M059J (cell line): Measurements from ENCODE around the gene GP9. TPM values are rescaled to one million over a fixed set of nuclear protein-coding genes. Genes with fewer than 3 reads are reported as not detected.

Experiments used
- DNase-seq: peaks from one replicate; pipeline ENCODE4 v3.0.0-alpha.2; 2012; ENCODE audit warnings: low read depth
- total RNA-seq: library from RNA; depleted of rRNA; stranded (reverse); fragments of >200 nt; shearing (Covaris generic); gene quantifications from 2 replicates; pipeline ENCODE4 v1.2.3, GENCODE V29; 2014; rRNA removed

The GP9 gene
- not detected in 2 replicates for total RNA-seq

DNA sequence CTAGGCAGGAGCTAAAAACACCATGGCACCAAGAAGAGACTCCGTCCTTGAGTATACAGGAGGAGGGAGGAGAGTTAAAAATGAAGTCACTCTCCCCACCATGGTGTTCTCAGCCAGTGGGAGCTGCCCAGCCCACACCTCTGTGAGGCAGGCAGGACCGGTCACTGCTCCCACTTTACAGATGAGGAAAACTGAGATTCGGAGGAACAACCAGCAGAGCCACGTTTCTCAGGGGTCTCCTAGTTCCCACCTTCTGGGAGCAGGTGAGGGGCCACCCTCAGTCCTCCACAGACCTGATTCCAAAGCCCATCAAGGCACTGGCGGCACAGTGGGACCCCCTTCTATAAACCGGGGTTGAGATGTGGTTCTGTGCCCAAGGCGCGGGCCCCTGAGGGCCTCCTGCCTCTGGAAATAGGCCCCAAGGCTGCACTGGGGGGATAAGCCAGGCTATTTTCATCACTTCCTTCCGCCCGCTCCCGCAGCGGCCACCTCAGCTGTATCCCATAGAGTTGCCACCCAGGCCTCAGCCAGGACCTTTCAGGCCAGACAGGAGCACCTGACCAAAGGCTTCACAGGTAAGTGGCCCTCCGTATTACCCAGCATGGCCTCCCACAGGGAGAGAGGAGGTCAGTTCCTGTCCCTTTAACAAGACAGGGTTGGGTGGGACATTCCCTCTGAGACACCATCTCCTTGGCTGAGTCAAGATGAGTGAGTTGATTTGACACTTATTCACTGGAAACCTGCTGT lies at the start of gene GP9:
GP9 (plus strand) TSS at position 504 of the 747 bp plus-strand sequence. CDS start 961 bp downstream, outside the sequence.
- no peak for DNase-seq

DNA sequence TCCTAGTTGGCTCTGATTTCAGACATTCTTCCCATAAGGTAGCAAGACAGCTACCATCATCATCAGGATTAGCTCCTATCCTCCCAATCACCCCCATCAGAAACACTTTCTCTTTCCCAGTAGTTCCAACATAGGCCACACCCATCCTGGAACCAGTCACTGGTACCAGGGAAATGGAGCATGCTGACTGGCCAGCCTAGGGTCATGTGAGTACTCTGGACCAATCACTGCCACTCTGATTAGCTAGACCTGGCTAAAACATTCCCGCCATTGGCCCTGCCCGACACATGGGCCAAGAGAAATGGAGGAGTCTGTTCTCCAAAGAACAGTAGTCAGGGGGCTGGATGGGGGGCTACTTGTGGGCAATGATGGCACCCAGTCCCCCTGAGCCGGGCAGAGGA lies 47.1 kb upstream of the GP9 start:
- DNase-seq: peak; percentile 51

DNA sequence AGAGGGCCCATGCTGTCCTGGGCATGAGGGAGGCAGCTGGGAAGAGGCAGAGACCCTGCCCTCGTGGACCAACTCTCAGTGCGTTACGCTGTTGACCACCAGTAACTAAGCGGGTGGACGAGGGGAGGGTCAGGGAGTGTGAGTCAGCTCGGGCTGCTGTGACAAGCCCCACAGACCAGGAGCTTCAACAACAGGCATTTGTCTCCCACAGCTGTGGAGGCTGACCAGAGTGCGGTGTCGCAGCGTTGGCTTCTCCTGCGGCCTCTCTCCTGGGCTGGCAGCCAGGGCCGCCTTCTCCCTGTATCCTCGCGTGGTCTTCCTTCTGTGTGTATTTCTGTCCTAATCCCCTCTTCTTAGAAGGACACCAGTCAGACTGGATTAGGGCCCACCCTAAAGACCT lies 46.4 kb upstream of the GP9 start:
- peak; percentile 14 for DNase-seq

GRCh38 chr3:129014793-129015345 lies 45.7 kb upstream of the GP9 start:
- DNase-seq: no peak

DNA sequence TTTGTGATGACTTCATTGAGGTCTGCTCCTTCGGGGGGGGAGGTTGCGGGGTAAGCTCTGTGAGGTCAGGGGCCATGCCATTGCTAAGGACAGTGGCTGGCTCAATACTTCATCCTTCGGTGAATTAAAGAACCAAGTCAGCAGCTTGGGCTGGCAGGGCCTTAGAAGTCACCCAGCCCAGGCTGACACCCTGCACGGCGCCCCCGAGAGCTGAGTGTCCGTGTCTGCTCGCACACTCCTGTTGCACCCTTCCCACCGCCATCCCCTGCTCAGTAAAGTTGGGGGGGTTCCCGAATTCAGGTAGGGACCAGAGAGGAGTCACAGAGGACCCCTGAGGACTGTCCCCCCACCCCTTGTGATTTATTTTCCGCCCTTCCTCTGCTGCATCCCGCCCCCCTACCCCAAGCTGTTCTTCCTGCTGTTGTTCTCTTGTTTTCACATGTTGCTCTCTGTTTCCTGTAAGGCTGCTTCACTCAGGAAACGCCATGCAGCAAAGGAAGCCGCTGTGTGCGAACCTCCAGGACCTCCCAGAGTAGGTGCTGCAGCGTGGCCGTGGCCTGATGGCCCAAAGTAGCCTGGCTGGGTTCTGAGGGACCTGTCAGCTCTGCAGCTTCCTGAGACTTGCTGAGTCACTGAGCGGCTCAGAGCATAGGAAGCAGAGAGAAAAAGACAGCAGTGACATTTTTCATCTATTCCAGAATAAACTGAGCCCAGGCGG lies 45.0 kb upstream of the GP9 start:
- DNase-seq: peak; percentile 25

DNA sequence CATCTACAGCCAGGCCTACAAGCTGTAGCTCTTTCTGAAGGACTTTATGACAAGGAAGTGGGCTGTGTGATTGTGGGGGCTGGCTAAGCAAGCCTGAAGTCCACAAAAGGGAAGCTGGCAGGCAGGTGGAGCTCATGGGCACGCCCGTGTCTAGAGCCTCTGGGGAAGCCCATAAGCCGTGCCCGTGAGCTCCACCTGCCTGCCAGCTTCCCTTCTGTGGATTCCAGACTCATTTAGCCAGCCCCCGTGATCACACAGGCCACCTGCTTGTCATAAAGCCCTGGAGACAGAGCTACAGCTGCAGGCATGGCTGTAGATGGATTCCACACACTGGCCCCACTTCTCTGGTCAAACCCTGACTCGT lies 44.2 kb upstream of the GP9 start:
- peak; percentile 33 for DNase-seq

- DNase-seq: no peak
Observed at GRCh38 chr3:129016720-129017483, 43.7 kb upstream of the GP9 start.

DNA sequence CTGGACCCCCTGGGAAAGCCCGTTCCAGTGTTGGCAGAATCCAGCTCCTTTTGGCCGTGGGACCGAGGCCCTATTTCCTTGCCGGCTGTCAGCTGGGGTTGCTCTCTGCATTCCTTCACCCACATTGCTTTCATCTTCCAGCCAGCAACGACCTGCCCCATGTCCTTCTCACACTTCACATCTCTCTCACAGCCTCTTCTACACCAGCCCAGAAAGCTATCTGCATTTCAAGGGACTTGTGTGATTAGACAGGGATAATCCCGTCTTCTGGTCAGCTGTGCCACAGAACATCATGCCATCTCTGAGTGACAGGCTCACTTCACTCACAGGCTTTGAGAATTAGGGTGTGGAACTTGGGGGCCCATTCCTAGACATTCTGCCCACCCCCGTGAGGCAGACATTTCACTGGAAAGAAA lies 43.1 kb upstream of the GP9 start:
- DNase-seq: no peak

GRCh38 chr3:129018271-129018670 lies 42.3 kb upstream of the GP9 start:
- DNase-seq: no peak

DNA sequence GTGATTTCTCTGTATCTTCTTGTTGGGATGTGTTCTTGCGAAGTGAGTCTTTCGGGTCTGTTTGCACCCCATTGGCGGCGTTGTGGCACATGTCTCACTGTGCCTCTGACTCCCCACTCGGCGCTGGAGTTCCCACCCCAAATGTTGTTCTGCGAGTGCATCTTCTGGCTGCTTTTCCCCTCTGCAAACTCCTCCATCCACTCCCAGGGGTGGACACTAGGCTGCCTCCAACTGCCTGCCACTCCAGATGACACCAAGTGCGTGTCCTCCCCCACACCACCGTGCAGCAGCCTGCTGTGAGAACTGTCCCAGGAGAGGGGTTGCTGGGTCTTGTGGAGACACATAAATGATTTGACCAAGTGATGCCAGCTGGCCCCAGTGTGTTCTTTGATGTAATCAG lies 41.8 kb upstream of the GP9 start:
- DNase-seq: no peak

DNA sequence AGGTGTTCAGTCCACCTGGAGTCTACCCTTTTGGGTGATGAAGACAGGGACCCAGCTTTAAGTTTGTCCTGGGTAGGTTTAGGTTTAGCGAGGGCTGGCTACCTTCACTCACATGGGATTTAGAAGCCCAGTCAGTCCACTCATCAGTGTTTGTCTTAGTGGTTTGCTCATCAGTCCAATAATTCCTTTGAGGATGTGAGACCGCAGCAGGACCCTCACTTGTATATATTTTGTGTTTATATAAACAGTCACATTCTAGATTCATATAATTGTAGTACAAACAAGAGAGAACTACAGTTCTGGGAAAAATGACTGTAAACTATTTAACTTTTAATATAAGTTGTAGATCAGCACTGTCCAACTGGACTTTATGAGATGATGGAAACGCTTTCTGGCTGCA lies 41.3 kb upstream of the GP9 start:
- DNase-seq: no peak

DNA sequence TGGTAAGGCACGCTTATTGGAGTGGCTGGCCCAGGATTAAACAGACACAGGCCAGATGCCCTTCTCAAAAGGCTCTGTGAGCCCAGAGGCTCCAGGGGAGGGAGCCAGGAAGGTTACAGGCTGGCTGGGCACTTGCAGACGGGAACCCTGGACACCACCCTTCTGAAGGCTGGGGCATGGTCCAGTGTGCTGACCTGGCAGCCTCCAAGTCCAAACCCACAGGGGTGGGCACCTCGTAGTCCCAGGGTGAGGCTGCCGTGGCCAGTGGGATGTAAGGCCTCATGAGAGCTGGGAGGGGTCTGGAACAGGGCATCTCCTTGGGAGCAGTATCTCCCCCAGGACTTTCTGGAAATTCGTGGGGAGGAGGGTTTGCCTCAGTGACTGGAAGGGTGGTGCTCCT lies 39.9 kb upstream of the GP9 start:
- DNase-seq: no peak

GRCh38 chr3:129021140-129021551 lies 39.4 kb upstream of the GP9 start:
- peak; percentile 67 for DNase-seq

DNA sequence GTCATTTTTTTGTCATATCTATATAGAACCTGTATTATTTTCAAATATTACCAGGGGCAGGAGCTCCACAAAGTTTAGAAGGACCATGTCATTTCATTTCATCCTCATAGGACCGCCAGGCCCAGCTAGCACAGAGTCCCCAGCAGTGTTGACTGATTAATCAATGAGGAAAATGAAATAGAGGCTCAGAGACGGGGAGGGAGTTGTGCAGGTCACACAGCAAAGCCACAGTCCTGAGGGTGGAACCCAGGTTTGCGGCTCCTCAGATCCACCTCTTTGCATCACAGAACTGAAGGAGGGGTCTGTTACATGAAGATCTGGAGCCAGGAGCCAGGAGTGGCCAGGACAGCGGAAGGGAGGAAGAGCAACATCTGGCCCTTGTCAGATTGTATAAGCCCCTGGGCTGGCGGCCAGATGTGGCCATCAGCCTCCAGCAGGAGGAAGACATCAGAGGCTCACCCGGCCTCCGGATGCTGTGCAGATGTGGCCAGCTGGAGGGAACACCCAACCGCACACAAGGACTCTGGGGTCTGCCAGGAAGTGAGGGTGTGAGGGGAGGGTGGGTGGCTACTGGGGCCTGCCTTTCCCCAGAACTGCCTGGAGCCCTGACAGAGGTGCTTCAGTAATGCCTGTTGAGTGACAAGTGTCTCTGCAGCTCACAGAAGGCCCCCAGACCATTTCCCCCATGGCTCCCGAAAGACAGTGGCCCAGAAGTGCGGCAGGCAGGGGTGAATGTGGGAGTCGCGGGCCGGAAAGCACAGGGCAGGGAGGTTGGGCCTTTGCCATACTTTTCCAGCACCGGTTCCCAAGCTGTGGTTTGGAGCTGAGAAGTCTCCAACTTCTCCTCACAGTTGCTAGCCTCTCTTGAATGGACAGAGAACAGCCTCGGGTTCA lies 38.2 kb upstream of the GP9 start:
- DNase-seq: no peak

DNA sequence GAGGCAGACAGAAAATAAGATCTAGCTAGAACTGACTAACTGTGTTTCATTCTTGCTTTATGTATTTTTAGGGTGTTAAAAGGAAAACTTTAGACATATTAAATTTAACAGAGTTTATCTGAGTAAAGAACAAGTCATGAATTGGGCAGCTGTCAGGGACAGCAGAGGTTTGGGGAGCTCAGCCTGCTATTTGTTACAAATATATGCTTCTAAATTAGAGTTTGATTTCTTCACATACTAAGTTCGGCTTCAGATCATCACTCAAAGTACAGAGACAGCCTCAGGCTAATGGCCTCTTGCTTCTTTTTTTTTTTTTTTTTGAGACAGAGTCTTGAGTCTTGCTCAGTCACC lies 37.6 kb upstream of the GP9 start:
- no peak for DNase-seq

DNA sequence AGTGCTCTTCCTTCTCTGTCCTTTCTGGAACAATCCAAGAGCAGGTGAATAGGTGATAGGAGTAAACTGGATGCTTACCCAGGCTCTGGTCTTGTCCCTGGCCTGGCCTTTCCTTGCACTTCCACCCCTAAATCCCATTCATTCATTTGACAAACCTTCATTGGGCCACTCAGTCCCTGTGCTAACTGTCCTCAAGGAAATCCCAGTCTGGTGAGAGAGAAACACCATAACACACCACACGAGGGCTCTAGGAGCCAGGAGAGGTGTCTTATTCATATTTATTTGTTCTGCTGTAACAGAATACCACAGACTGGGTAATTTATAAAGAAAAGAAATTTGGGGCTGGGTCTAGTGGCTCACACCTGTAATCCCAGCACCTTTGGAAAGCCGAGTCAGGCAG lies 36.7 kb upstream of the GP9 start:
- peak; percentile 49 for DNase-seq

- no peak for DNase-seq
Observed at GRCh38 chr3:129025108-129025507, 35.5 kb upstream of the GP9 start.

DNA sequence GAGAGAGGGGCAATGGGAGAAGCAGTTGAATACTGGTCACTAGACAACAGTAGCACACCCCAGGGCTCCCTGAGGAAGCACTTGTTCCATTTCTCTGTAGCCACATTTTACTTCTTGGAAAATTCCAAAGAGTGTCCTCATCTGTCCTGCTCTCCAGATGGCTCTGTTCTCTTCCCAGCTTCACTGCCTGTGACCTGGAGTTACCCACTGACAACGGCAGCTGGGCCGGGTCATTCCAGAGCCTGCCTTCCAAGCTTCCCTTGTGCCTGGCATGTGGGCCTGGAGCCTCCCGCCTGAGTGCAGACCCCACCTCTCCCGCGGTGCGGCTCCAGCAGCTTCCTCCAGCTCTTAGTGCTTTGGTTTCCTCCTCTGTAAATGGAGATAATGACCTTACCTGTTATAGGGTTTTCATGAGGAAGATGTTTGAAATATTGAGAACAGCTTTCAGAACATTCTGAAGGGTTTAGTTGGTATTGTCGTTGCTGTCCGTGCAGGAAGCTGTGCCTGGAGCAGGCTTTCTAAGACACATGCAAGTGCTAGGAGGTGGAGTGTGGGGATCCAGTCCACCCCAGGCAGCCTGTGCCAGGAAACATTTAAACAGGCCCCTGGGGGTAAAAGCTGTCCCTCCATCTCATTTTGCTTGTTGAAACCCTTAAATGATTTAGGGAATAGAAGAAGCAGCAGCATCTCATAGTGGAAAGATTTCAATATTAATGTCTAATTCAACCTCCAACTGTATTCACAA lies 34.7 kb upstream of the GP9 start:
- DNase-seq: no peak

DNA sequence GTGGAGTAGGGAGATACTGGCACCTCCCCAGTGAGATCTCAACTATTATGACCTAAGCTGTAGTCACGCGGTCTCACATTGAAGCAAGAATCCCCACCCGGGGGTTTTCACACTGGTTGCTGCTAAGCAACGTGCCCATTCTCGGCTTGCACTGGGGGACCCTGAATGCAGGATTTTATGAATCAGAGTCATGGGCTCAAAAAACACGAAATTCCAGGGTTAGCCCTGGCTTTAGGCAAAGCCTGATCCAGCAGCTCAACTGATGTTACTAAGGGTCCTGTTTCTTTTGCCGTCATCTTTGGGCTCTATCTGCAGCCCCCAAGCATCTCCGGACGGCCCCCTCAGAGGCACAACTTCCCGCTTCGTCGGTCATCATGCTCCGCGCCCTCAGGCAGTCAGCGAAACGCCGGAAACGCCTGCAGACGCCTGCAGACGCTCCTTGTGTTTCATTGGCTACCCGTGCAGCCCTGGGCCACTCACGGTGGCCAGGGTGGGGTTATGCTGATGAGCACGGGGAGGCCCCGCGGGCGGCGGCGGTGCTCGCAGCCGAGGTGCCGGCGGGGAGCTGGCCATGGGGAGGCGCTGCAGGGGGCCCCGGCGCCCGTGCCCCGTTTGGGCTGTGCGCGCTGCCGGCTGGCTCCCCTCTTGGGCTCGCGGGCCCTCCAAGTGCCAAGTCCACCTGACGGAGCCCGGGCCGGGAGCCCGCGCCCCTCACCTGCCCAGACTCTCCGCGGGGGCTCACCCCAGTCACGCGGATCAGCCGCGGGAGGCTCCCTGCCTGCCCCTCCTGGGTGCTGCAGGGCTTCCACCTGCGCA lies 33.6 kb upstream of the GP9 start:
- DNase-seq: peak; percentile 91

- no peak for DNase-seq
Observed at GRCh38 chr3:129027544-129027880, 33.1 kb upstream of the GP9 start.
